CD4-positive, alpha-beta memory T cell (primary cell): ENCODE data around the gene WDR20. TPM values are rescaled to one million over a fixed set of nuclear protein-coding genes. Genes with fewer than 3 reads are reported as not detected.
"Not testable (repeated sequence)": the region's sequence is repeated elsewhere in the genome, so short reads cannot be mapped to it uniquely, and the experiment has no call there.

Source experiments
- CTCF ChIA-PET: fragments of 350-600 bp; sonication (Branson Sonifier 250); formaldehyde crosslinking; loops from one replicate; lab custom pipeline; 2021; ENCODE audit warnings: inconsistent platforms; ENCODE audit not compliant: partially characterized antibody; lab: Charles Lee
- POLR2A ChIA-PET: fragments of 350-600 bp; sonication (Branson Sonifier 250); formaldehyde crosslinking; loops from one replicate; lab custom pipeline; 2021; ENCODE audit not compliant: partially characterized antibody; lab: Charles Lee
- DNase-seq, 5 donors: peaks; one replicate each; pipeline versions ENCODE4 v3.0.0 to v3.0.0-alpha.2; 2020 to 2022; ENCODE audit warnings: mixed read lengths in 1 of 5
- H3K27ac ChIP-seq: one replicate; pipeline ENCODE4 v1.7.0; 2013; ENCODE audit warnings: low read depth, low read length
- H3K27me3 ChIP-seq: 2 replicates; pipeline ENCODE4 v1.7.0; 2013; ENCODE audit warnings: mild to moderate bottlenecking, low read length, moderate library complexity; ENCODE audit not compliant: insufficient read depth
- H3K36me3 ChIP-seq: 2 replicates; pipeline ENCODE4 v1.7.0; 2013; ENCODE audit warnings: mild to moderate bottlenecking, low read length, moderate library complexity; ENCODE audit not compliant: insufficient read depth
- H3K4me1 ChIP-seq: 2 replicates; pipeline ENCODE4 v1.7.0; 2013; ENCODE audit warnings: mild to moderate bottlenecking, low read length, moderate library complexity; ENCODE audit not compliant: insufficient read depth
- H3K4me3 ChIP-seq, 2 donors: one replicate each; pipeline ENCODE4 v1.7.0; 2013; ENCODE audit warnings: low read length in 2 of 2, mild to moderate bottlenecking in 1 of 2
- H3K9me3 ChIP-seq, 2 donors: one replicate each; pipeline ENCODE4 v1.7.0; 2013; ENCODE audit warnings: low read length in 2 of 2, control low read depth in 1 of 2; ENCODE audit not compliant: control insufficient read depth in 1 of 2
- H3K27ac Mint-ChIP-seq, 7 donors: one replicate each; pipeline ENCODE4 v1.8.0; 2020 to 2021; ENCODE audit warnings: mixed read lengths in 7 of 7, mild to moderate bottlenecking in 6 of 7, inconsistent platforms in 3 of 7, moderate library complexity in 3 of 7
- H3K27me3 Mint-ChIP-seq, 2 donors: one replicate each; pipeline ENCODE4 v1.8.0; 2020 to 2021; ENCODE audit warnings: mixed read lengths in 2 of 2
- H3K36me3 Mint-ChIP-seq, 2 donors: one replicate each; pipeline ENCODE4 v1.8.0; 2020 to 2021; ENCODE audit warnings: mixed read lengths in 2 of 2, inconsistent platforms in 1 of 2, mild to moderate bottlenecking in 1 of 2
- H3K4me1 Mint-ChIP-seq, 4 donors: one replicate each; pipeline ENCODE4 v1.8.0; 2020 to 2021; ENCODE audit warnings: mixed read lengths in 4 of 4, mild to moderate bottlenecking in 1 of 4
- H3K4me3 Mint-ChIP-seq, 8 donors: one replicate each; pipeline ENCODE4 v1.8.0; 2020 to 2021; ENCODE audit warnings: mixed read lengths in 8 of 8, mild to moderate bottlenecking in 7 of 8, moderate library complexity in 6 of 8, inconsistent platforms in 3 of 8
- H3K9me3 Mint-ChIP-seq, 8 donors: one replicate each; pipeline ENCODE4 v1.8.0; 2020 to 2021; ENCODE audit warnings: mixed read lengths in 8 of 8, mild to moderate bottlenecking in 5 of 8, inconsistent platforms in 3 of 8, moderate library complexity in 1 of 8
- intact Hi-C: fragments of 100-400 bp; cut with micrococcal nuclease; formaldehyde crosslinking; loops from one replicate; pipeline ENCODE4 v1.15.1; 2023
- polyA plus RNA-seq, 2 donors: library from polyadenylated mRNA; unstranded; fragments of 300-500 nt; fragmentation: Illumina TruSeq; gene quantifications; one replicate each; pipeline ENCODE4 v1.2.3, GENCODE V29; 2021
- total RNA-seq, 2 experiments: library from RNA; stranded (reverse); gene quantifications; one replicate each; pipeline ENCODE4 v1.2.3, GENCODE V29; 2021

The WDR20 gene
- total and polyA plus RNA-seq, 4 experiments from 2014 or later, result 18.8 to 57.9 (median 39.6) TPM

DNA sequence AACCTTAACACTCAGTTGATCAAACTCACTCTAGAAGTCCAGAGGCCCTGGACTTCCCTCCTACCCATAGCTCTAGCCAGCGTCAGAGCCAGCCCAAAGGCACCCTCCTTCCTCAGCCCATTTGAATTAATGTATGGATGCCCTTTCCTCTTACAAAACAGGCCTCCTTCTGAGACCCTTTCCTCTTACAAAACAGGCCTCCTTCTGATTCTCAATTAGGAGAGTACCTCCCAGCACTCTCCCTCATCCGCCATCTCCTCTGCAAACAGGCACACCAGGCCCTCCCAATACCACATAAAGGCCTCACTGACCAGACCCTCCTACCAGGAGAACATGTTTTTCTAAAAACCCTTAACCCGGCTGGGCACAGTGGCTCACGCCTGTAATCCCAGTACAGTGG lies 99.5 kb downstream of the WDR20 start:
- Histone ChIP-seq H3K36me3 (no peaks in the 10 kb centered on the region), H3K4me1 (no peaks in the 10 kb centered on the region), H3K27ac (no peak overlapping the region), H3K9me3 (no peaks in the 10 kb centered on the region), H3K27me3 (no peaks in the 10 kb centered on the region), H3K4me3 (no peak overlapping the region)
- H3K4me3 Mint-ChIP-seq, result no peak overlapping the region
- ChIA-PET CTCF (interaction anchor here (1.1 kb wide), 1 partner anchor 277 kb away, joined by 3 read pairs; no protein-coding TSS in a partner anchor), POLR2A (no interaction called here)
- no peak overlapping the region for H3K27ac Mint-ChIP-seq
- H3K27me3 Mint-ChIP-seq, result no peaks in the 10 kb centered on the region
- intact Hi-C loops, result no loop called here
- no peaks in the 10 kb centered on the region for H3K36me3 Mint-ChIP-seq
- no peak for DNase-seq
- no peaks in the 10 kb centered on the region for H3K9me3 Mint-ChIP-seq
- H3K4me1 Mint-ChIP-seq, result no peaks in the 10 kb centered on the region

DNA sequence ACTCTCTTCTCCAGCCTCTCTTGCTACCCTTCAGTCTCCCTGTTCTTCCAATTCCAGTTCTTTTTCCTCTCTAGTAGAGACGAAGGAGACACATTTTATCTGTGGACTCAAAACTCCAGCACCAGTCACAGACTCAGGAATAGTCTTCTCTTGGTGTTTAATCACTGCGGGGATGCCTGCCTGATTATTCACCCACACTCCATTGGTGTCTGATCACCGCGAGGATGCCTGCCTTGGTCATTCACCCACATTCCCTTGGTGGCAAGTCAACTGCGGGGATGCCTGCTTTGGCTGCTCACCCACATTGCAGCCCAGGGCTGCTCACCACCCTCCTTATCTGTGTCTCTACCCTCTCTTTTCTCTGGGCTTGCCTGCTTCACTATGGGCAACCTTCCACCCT lies 100.8 kb downstream of the WDR20 start:
- H3K27me3 ChIP-seq, H3K4me3 ChIP-seq, H3K27me3 Mint-ChIP-seq, H3K36me3 ChIP-seq, intact Hi-C loops, H3K4me3 Mint-ChIP-seq, POLR2A ChIA-PET, H3K4me1 Mint-ChIP-seq, H3K4me1 ChIP-seq, CTCF ChIA-PET, H3K27ac Mint-ChIP-seq, H3K9me3 ChIP-seq, H3K9me3 Mint-ChIP-seq, DNase-seq, H3K36me3 Mint-ChIP-seq, H3K27ac ChIP-seq: not testable (repeated sequence)

DNA sequence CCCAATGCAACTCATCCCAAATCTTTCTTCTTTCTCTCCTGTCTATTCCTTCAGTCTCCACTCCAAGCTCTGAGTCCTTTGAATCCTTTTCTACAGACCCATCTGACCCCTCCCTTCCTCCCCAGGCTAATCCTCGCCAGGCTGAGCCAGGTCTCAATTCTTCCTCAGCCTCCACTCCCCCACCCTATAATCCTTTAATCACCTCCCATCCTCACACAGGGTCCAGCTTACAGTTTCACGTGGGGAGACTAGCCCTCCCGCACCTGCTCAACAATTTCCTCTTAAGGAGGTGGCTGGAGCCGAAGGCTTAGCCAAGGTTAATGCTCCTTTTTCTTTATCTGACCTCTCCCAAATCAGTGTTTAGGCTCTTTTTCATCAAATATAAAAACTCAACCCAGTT lies 101.5 kb downstream of the WDR20 start:
- Mint-ChIP-seq H3K4me1 (no peaks in the 10 kb centered on the region), H3K9me3 (no peaks in the 10 kb centered on the region), H3K27me3 (no peaks in the 10 kb centered on the region), H3K4me3 (no peak overlapping the region), H3K27ac (no peak overlapping the region), H3K36me3 (no peaks in the 10 kb centered on the region)
- Histone ChIP-seq H3K4me1 (no peaks in the 10 kb centered on the region), H3K27me3 (no peaks in the 10 kb centered on the region), H3K4me3 (no peak overlapping the region), H3K36me3 (no peaks in the 10 kb centered on the region), H3K9me3 (no peaks in the 10 kb centered on the region), H3K27ac (no peak overlapping the region)
- no peak for DNase-seq
- CTCF ChIA-PET, result no interaction called here
- POLR2A ChIA-PET, result no interaction called here
- intact Hi-C loops, result no loop called here

DNA sequence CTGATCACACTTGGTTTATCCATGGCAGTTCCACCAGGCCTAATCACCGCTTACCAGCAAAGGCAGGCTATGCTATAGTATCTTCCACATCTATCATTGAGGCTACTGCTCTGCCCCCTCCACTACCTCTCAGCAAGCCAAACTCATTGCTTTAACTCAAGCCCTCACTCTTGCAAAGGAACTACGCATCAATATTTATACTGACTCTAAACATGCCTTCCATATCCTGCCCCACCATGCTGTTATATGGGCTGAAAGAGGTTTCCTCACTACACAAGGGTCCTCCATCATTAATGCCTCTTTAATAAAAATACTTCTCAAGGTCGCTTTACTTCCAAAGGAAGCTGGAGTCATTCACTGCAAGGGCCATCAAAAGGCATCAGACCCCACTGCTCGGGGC lies 104.1 kb downstream of the WDR20 start:
- H3K27me3 ChIP-seq, H3K27me3 Mint-ChIP-seq, CTCF ChIA-PET, H3K4me3 Mint-ChIP-seq, intact Hi-C loops, H3K27ac Mint-ChIP-seq, H3K36me3 Mint-ChIP-seq, H3K4me1 ChIP-seq, H3K27ac ChIP-seq, POLR2A ChIA-PET, DNase-seq, H3K9me3 Mint-ChIP-seq, H3K9me3 ChIP-seq, H3K4me3 ChIP-seq, H3K4me1 Mint-ChIP-seq, H3K36me3 ChIP-seq: not testable (repeated sequence)

DNA sequence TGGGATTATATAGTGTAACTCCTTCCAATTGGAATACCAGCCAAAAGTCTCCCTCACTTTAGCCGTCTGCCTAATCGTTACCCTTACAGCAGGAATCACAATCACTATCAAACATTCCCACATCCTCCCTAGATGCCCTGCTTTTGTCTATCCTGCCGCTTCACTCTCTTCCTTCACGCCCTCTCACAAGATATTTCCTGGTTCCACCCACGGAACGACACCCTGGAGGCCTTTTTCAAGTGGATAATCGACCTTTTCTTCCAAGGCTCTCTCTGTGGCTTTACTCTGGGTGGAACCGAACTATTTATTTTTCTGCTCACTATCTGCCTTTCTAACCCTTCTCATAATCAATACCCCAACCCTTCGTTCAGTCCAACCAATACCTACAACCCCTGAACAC lies 106.4 kb downstream of the WDR20 start:
- DNase-seq, result no peak
- CTCF ChIA-PET, result no interaction called here
- Mint-ChIP-seq H3K4me1 (no peaks in the 10 kb centered on the region), H3K36me3 (no peaks in the 10 kb centered on the region), H3K9me3 (no peaks in the 10 kb centered on the region), H3K27me3 (no peaks in the 10 kb centered on the region), H3K27ac (no peak overlapping the region), H3K4me3 (no peak overlapping the region)
- no peak overlapping the region for H3K4me3 ChIP-seq
- no peaks in the 10 kb centered on the region for H3K36me3 ChIP-seq
- POLR2A ChIA-PET, result no interaction called here
- intact Hi-C loops, result no loop called here
- no peaks in the 10 kb centered on the region for H3K4me1 ChIP-seq
- no peaks in the 10 kb centered on the region for H3K27me3 ChIP-seq
- H3K9me3 ChIP-seq, result no peaks in the 10 kb centered on the region
- no peak overlapping the region for H3K27ac ChIP-seq

DNA sequence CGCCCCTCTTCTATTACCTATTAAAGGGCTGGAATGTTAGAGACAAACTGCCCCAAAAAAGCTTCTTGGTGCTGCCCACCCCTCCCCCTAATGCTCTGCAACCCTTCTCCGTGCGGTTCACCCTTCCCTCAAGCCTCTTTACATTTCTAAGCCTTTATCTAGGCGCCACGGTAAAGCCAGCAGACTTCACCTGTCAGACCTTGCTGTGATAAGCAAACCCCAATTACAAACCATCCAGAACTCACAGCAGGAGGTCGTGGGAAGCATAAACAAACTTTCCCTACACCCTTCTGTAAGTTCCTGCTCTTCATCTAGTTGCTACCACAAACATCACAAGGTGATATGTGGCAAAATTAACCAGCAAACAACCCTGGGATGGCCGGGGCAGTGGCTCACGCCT lies 108.4 kb downstream of the WDR20 start:
- POLR2A ChIA-PET, result no interaction called here
- H3K27me3 Mint-ChIP-seq, result peaks cover 0 to 2% of the 10 kb centered on the region in 2 donors
- intact Hi-C loops, result no loop called here

DNA sequence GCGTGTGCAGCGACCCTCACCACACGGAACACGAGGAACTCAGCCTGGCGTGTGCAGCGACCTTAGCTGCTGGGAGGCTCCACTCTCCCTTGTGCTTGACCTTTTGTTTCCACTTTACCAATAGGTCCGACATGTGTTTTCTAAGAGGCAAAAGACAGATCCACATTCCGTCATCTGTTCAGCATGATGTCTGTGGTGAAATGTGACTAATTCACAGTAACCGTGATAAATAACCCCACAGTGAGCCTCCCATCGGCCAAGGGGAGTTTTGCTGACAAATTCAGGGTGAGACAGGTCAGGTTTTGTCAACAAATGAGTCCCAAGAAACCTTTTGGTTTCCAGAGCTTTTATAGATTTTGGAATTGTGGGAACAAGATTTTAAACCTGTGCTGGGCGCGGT lies 109.3 kb downstream of the WDR20 start:
- H3K4me1 Mint-ChIP-seq, result no peaks in the 10 kb centered on the region
- H3K27me3 Mint-ChIP-seq, result peaks cover 0 to 2% of the 10 kb centered on the region in 2 donors
- no peaks in the 10 kb centered on the region for H3K36me3 Mint-ChIP-seq
- Histone ChIP-seq H3K4me1 (no peaks in the 10 kb centered on the region), H3K27ac (no peak overlapping the region), H3K27me3 (no peaks in the 10 kb centered on the region), H3K36me3 (no peaks in the 10 kb centered on the region), H3K9me3 (no peaks in the 10 kb centered on the region), H3K4me3 (no peak overlapping the region)
- DNase-seq, result no peak
- H3K4me3 Mint-ChIP-seq, result peak overlapping the region in 1 of 8 donors; percentile 10
- intact Hi-C loops, result no loop called here
- H3K27ac Mint-ChIP-seq, result no peak overlapping the region
- ChIA-PET CTCF (no interaction called here), POLR2A (no interaction called here)
- no peaks in the 10 kb centered on the region for H3K9me3 Mint-ChIP-seq

More for the DNA sequence above, 108.4 kb downstream of the WDR20 start:
- Mint-ChIP-seq H3K36me3 (no peaks in the 10 kb centered on the region), H3K9me3 (no peaks in the 10 kb centered on the region), H3K4me3 (no peak overlapping the region), H3K27ac (no peak overlapping the region), H3K4me1 (no peaks in the 10 kb centered on the region)
- DNase-seq, result no peak
- H3K4me1 ChIP-seq, result no peaks in the 10 kb centered on the region
- no peak overlapping the region for H3K27ac ChIP-seq
- no peak overlapping the region for H3K4me3 ChIP-seq
- H3K36me3 ChIP-seq, result no peaks in the 10 kb centered on the region
- no peaks in the 10 kb centered on the region for H3K27me3 ChIP-seq
- no peaks in the 10 kb centered on the region for H3K9me3 ChIP-seq
- CTCF ChIA-PET, result interaction anchor here (0.7 kb wide), 1 partner anchor 97 kb away, joined by 4 read pairs; no protein-coding TSS in a partner anchor

DNA sequence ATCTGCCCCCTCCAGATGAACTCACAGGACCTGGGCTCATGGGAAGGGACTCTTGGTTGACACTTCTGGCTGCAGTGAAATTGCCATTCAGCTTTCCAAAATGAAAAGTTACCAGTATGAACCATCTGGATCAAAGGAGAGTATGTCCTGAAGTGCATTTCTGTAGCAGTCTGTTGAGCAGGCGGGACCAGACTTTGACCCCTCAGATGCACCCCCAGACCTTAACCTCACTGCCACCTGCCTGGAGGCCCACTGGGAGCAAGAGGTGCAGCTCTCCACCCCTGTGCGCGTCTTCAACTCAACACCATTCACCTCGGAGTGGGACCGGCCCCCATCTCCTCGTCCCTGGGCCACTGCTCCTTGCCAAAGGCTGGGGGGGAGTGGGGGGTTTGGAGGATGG lies 110.3 kb downstream of the WDR20 start:
- Mint-ChIP-seq H3K27me3 (peaks cover 0 to 4% of the 10 kb centered on the region in 2 donors), H3K9me3 (no peaks in the 10 kb centered on the region), H3K36me3 (no peaks in the 10 kb centered on the region), H3K27ac (no peak overlapping the region), H3K4me3 (no peak overlapping the region), H3K4me1 (no peaks in the 10 kb centered on the region)
- intact Hi-C loops, result no loop called here
- no peaks in the 10 kb centered on the region for H3K4me1 ChIP-seq
- no peak overlapping the region for H3K4me3 ChIP-seq
- ChIA-PET POLR2A (no interaction called here), CTCF (no interaction called here)
- H3K36me3 ChIP-seq, result no peaks in the 10 kb centered on the region
- no peaks in the 10 kb centered on the region for H3K27me3 ChIP-seq
- no peak for DNase-seq
- no peaks in the 10 kb centered on the region for H3K9me3 ChIP-seq
- no peak overlapping the region for H3K27ac ChIP-seq
